Measurements from ENCODE around the gene PXT1. TPM values are rescaled to one million over a fixed set of nuclear protein-coding genes. Genes with fewer than 3 reads are reported as not detected.

Gene PXT1
- total RNA-seq, 2 donors from 2014 or later, result not detected

- Histone ChIP-seq H3K4me1 (ENCODE audit: control insufficient read depth in 1 of 2, low read depth in 2 of 2) (peaks cover 5 to 38% of the 10 kb centered on the region in 2 donors), H3K4me3 (no peak overlapping the region), H3K27me3 (replicated peaks; ENCODE audit: insufficient read depth) (no peaks in the 10 kb centered on the region), H3K27ac (peak overlapping the region in 1 of 2 donors; percentile 30), H3K36me3 (no peaks in the 10 kb centered on the region), H3K9me3 (no peaks in the 10 kb centered on the region)
- ATAC-seq (ENCODE audit: insufficient number of reproducible peaks, low FRiP score, low read depth) (no peak), DNase-seq (ENCODE audit: low spot score) (no peak)
- TF ChIP-seq CTCF (IDR thresholded peaks at IDR 0.05), result no peak
Observed at GRCh38 chr6:36375644-36376155, 67.0 kb downstream of the PXT1 start.

DNA sequence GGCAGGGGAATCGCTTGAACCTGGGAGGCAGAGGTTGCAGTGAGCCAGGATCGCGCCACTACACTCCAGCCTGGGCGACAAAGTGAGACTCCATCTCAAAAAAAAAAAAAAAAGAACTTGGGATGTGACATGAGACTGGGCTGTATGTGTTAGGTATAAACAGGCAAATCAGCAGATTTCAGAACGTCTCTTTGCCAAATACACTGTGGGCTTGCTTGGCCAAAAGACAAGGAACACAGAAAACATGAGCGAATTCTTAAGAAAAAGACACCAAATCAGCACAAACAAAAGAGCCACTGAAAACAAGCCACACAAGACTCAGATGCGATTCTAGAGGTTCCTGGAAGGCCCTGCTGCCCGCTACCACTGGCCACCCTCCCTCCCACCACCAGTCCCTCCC lies 67.7 kb downstream of the PXT1 start:
- no peak for ATAC-seq (ENCODE audit: insufficient number of reproducible peaks, low FRiP score, low read depth)
- no peak overlapping the region for H3K4me3 ChIP-seq
- H3K27me3 ChIP-seq (replicated peaks; ENCODE audit: insufficient read depth), result no peaks in the 10 kb centered on the region
- H3K4me1 ChIP-seq (ENCODE audit: control insufficient read depth in 1 of 2, low read depth in 2 of 2), result peaks cover 5 to 38% of the 10 kb centered on the region in 2 donors
- no peak for DNase-seq (ENCODE audit: low spot score)
- no peaks in the 10 kb centered on the region for H3K36me3 ChIP-seq
- TF ChIP-seq CTCF (IDR thresholded peaks at IDR 0.05), result no peak
- peak overlapping the region in 1 of 2 donors; percentile 30 for H3K27ac ChIP-seq
- no peaks in the 10 kb centered on the region for H3K9me3 ChIP-seq

GRCh38 chr6:36374194-36374593 lies 68.5 kb downstream of the PXT1 start:
- no peak for TF ChIP-seq CTCF (IDR thresholded peaks at IDR 0.05)
- ATAC-seq (ENCODE audit: insufficient number of reproducible peaks, low FRiP score, low read depth), result no peak
- no peak for DNase-seq (ENCODE audit: low spot score)
- Histone ChIP-seq H3K27ac (peak overlapping the region in 1 of 2 donors; percentile 23), H3K4me3 (no peak overlapping the region), H3K36me3 (no peaks in the 10 kb centered on the region), H3K9me3 (no peaks in the 10 kb centered on the region), H3K27me3 (replicated peaks; ENCODE audit: insufficient read depth) (no peaks in the 10 kb centered on the region), H3K4me1 (ENCODE audit: control insufficient read depth in 1 of 2, low read depth in 2 of 2) (peaks cover 5 to 38% of the 10 kb centered on the region in 2 donors)

- Histone ChIP-seq H3K27ac (no peak overlapping the region), H3K27me3 (replicated peaks; ENCODE audit: insufficient read depth) (no peaks in the 10 kb centered on the region), H3K9me3 (no peaks in the 10 kb centered on the region), H3K36me3 (no peaks in the 10 kb centered on the region), H3K4me1 (ENCODE audit: control insufficient read depth in 1 of 2, low read depth in 2 of 2) (peaks cover 5 to 38% of the 10 kb centered on the region in 2 donors), H3K4me3 (no peak overlapping the region)
- no peak for TF ChIP-seq CTCF (IDR thresholded peaks at IDR 0.05)
- ATAC-seq (ENCODE audit: insufficient number of reproducible peaks, low FRiP score, low read depth), result no peak
- DNase-seq (ENCODE audit: low spot score), result no peak
Observed at GRCh38 chr6:36373368-36374019, 69.2 kb downstream of the PXT1 start.

- ATAC-seq (ENCODE audit: insufficient number of reproducible peaks, low FRiP score, low read depth) (no peak), DNase-seq (ENCODE audit: low spot score) (no peak)
- Histone ChIP-seq H3K36me3 (no peaks in the 10 kb centered on the region), H3K4me1 (ENCODE audit: control insufficient read depth in 1 of 2, low read depth in 2 of 2) (peaks cover 2 to 27% of the 10 kb centered on the region in 2 donors), H3K27ac (no peak overlapping the region), H3K4me3 (no peak overlapping the region), H3K27me3 (replicated peaks; ENCODE audit: insufficient read depth) (no peaks in the 10 kb centered on the region), H3K9me3 (no peaks in the 10 kb centered on the region)
- TF ChIP-seq CTCF (IDR thresholded peaks at IDR 0.05), result no peak
Observed at GRCh38 chr6:36372088-36372487, 70.6 kb downstream of the PXT1 start.

Measured in thoracic aorta (tissue), 2 donors.